Fibroblast of mammary gland (primary cell): ENCODE results near the gene AP1B1.

ENCODE experiments used
- DNase-seq: peaks from one replicate; pipeline ENCODE4 v3.0.0-alpha.2; 2010; ENCODE audit warnings: low read depth
- H3K4me3 ChIP-seq: 2 replicates; pipeline ENCODE4 v1.5.1; 2011; ENCODE audit warnings: low read depth, mild to moderate bottlenecking, low read length, moderate library complexity; ENCODE audit not compliant: control insufficient read depth
- CTCF ChIP-seq: conservative IDR thresholded peaks from 2 replicates; pipeline ENCODE4 v1.5.1; 2011; ENCODE audit warnings: low read depth, low read length, inconsistent platforms; ENCODE audit not compliant: control insufficient read depth, insufficient read depth

Gene AP1B1

DNA sequence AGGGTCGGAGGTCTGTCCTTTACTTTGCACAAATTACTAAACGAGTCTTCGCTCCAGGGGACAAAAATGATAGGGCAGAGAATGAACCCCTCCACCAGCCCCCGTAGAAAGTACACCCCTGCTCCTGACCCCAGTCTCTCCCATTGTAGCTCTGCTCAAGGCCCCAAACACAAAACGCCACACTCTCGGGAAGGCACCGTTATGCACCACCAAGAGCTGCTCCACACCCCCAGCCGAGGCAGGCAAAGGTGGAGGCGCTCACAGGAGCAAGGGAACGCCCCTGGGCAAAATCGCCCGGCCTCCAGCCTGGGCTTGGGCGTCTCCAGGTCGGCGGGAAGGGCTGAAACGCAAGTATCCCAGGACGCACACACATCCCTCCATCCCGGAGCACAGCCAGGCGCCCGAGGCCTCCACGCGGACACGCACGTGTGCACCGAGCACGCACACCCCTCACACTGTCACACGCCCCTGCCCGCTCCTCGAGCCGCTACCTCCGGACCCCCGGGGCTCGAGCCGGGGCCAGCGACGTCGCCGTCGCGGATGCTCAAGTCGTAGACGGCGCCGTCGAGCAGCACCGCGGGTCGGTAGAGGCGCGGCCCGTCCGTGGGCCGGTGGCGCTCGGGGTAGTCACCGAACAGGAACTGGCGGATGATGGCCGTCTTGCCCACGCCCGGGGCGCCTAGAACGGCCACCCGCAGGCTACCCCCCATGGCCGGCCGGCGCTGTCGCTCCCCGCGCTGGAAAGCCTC is 73.7 kb downstream of the AP1B1 start:
- DNase-seq: no peak
- no peak for TF ChIP-seq CTCF
- no peak overlapping the region for H3K4me3 ChIP-seq

- no peak overlapping the region for H3K4me3 ChIP-seq
- DNase-seq: no peak
- TF ChIP-seq CTCF: no peak
Observed at GRCh38 chr22:29313576-29314466, 74.5 kb downstream of the AP1B1 start.

DNA sequence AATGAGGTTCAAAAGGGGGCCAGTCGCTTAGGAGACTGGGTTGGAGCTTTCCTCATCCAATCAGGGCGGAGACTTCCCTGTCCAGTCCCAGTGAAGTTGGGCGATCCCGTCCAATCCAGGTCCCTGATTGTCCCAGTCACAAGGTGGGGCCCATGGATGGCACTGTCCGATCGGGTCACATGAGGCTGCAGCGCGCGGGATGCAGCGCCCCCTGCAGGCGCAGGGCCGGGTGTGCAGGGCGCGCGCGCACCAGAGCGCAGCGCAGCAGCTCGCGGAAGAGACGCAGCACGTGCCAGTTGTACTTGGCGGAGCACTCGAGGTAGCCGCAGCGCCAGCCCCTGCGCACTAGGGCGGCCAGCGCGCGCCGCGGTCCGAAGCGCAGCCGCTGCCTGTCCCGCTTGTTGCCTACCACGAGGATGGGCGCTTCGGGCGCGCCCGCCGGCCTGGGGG is 75.2 kb downstream of the AP1B1 start:
- no peak overlapping the region for H3K4me3 ChIP-seq
- peak; percentile 45 for TF ChIP-seq CTCF
- peak; percentile 56 for DNase-seq

DNA sequence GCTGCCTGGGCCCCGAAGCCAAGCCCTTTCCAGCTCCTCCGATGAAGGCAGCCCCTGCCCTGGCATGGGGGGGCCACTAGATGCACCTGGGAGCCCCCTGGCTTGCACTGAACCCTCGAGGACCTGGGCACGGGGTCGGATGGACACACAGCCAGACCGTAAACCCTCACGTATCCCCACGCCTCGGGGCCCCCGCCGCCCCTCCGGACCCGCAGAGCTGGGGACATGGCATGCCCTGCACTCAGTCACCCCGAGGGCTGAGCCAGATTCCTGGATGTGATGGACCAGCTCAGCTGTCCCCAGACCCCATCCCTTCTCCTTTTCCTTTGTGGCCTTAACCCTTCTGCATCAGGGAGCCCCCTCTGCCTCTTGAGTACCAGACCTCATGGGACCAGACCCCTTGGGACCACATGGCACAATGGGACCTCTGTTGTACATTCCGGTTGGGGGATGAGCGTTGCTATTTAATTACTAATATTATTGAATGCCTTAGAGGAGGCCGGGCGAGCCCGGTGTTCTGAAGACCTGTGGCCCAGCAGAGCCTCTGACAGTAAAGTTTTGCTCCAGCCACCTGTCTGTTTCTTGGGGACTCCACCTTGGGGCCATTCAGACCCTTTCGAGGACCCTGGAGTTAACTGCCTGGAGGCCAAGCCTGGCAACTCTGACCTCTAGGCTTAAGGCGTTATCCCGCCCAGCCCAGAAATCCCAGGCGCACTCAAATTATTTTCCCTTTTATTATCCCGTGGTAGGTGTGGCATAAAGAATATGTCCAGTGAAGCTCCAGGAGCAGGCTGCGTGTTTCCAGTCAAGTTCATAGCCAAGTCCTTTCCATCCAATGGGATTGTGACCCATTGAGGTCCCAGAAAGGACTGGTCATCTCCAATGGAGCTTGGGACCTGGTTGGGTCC is 75.9 kb downstream of the AP1B1 start:
- TF ChIP-seq CTCF: no peak
- H3K4me3 ChIP-seq: no peak overlapping the region
- DNase-seq: no peak

DNA sequence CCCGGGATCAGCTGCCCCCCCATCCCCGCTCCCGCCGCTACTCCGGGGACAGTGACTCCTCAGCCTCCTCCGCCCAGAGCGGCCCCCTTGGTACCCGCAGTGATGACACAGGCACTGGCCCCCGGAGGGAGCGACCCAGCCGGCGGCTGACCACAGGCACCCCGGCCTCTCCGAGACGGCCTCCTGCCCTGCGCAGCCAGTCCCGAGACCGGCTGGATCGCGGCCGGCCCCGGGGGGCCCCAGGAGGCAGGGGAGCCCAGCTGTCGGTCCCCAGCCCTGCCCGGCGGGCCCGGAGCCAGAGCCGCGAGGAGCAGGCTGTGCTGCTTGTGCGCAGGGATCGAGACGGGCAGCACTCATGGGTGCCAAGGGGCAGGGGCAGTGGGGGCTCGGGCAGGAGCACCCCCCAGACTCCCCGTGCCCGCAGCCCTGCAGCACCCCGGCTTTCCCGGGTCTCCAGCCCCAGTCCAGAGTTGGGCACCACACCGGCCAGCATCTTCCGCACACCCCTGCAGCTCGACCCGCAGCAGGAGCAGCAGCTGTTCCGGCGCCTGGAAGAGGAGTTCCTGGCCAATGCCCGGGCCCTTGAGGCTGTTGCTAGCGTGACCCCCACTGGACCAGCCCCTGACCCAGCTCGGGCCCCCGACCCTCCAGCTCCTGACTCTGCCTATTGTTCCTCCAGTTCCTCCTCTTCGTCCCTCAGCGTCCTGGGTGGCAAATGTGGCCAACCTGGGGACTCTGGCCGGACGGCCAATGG is 76.7 kb downstream of the AP1B1 start:
- no peak for TF ChIP-seq CTCF
- H3K4me3 ChIP-seq: no peak overlapping the region
- DNase-seq: no peak

GRCh38 chr22:29310863-29311339 is 77.5 kb downstream of the AP1B1 start:
- no peak for TF ChIP-seq CTCF
- DNase-seq: peak; percentile 96
- no peak overlapping the region for H3K4me3 ChIP-seq
